Left kidney (tissue), 2 donors: Measurements from ENCODE around the gene CGREF1. TPM values are rescaled to one million over a fixed set of nuclear protein-coding genes. Genes with fewer than 3 reads are reported as not detected.

Source experiments
- DNase-seq: peaks from one replicate; pipeline ENCODE4 v3.0.0-alpha.2; 2013
- polyA plus RNA-seq: library from polyadenylated mRNA; unstranded; fragments of 120-200 nt; gene quantifications from one replicate; pipeline ENCODE4 v1.2.1, GENCODE V29; 2013; ENCODE audit not compliant: insufficient read length

CGREF1 gene
- polyA plus RNA-seq, 1 donor, result 5.4 TPM

GRCh38 chr2:27074738-27075565 is 44.0 kb downstream of the CGREF1 start:
- DNase-seq, result no peak

DNA sequence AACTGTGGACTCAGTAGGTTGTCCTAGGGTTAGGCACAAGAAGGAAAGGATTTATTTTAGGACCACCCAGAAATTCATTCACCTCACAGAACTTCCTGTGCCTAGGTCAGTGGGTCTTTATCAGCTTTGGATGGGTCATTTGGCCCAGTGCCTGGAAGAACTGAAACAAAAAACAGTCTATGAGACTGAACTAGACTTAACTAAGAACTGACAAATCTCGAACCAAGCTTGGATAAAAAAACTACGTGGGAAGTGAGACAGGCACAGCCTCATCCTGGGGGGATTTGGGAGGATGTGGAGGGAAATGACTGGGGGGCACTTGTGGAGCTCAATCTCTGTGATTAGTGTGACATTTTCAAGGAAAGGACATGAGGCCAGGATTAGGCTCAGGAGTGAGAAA is 45.1 kb downstream of the CGREF1 start:
- no peak for DNase-seq

- no peak for DNase-seq
Observed at GRCh38 chr2:27072920-27073319, 46.0 kb downstream of the CGREF1 start.

DNA sequence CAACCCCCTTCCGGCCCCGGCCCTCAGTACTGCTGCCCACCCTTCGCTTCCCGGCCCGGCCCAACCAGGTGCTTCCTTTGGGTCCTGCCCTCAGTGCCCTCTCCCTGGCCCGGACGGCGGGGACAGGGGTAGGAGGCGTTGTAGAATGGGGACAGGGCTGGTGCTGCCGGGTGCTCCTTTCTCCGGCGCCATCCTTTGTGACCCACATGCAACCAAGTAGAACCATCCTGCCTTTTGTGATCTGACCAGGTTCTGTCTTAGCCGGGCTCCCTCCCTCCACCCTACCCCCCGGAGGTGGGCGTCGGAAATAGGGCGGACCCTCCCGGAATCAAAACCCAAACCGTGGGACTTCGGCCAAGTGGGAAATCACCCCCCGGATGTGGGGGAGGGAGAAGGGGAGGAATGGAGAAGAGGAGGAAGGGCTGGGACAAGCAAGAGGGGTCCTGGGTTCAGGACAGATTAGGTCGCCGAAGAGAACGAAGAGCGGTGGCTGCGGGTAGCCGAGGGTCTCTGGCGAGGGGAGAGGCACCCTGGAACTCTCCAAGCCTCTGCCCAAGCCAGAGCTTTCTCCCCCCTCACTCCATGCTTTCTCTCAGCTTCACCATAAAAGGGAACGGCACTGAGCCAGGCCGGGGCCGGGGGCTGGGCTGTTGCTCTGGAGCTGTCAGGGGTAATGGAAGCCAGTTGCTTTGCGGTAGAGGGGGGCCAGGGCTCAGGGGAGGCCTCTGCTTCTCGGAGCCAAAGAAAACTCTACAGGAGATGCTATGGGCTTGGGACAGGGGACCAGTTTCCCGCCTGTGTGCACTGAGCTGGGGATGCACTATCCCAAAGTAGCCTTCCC is 46.7 kb downstream of the CGREF1 start:
- peak; percentile 87 for DNase-seq

GRCh38 chr2:27071277-27071989 is 47.5 kb downstream of the CGREF1 start, which contains the start of gene OST4:
TSS of gene OST4 (minus strand) at chr2:27071654.
- DNase-seq, result peak; percentile 93

GRCh38 chr2:27070653-27071276 is 48.2 kb downstream of the CGREF1 start:
- DNase-seq, result no peak

DNA sequence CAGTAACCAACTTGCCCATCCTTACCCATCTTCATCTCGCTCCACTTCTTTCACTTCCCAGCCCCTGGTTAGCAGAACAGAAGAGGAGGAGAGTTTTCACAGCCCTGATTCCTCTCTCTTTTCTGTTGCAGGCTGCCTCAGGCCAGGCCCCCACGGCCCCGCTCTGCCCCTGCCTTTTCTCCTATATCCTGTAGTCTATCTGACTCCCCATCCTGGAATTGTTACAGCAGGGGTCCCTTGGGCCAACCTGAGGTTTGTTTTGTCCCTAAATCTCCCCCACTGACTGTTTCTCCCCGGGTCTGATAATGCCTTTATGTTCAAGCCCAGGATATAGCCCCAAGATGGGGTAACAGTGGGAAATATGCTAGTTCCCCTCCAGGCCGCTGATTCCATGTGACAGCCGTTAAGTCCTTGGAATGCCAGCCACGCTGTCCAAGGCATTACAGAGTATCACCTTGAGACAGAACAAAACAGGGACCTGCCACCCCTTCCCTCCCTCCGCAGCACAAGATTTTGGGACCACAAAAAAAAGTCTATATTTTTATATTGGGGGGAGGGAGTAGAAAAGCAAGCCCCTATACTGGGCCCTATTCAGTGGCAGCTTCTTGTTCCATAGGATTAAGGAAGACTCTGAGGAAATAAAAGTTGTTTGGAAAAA is 48.8 kb downstream of the CGREF1 start:
- no peak for DNase-seq

DNA sequence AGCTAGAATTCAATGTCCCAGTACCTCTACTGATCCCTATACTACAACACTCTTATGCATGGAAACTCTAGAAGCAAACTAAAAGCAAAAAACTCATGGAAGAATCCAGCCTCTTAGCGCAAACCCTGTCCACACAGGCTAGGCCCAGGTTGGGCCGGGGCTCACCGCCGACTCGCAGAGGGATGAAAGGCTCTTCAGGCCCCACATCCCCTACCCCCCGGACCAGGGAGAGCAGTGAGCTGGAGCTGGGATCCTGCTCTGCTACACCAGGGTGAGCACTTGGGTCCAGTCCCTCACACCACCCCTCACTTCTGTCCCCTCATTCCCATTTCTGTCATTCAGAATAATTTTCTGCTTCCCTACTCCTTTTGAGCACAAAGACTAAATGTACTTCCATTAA is 49.5 kb downstream of the CGREF1 start:
- no peak for DNase-seq

- DNase-seq, result no peak
Observed at GRCh38 chr2:27067385-27067784, 51.5 kb downstream of the CGREF1 start.

GRCh38 chr2:27065128-27065527 is 53.8 kb downstream of the CGREF1 start:
- DNase-seq, result no peak

- no peak for DNase-seq
Observed at GRCh38 chr2:27060323-27060722, 58.6 kb downstream of the CGREF1 start.

- DNase-seq, result no peak
Observed at GRCh38 chr2:27059141-27059820, 59.6 kb downstream of the CGREF1 start.

DNA sequence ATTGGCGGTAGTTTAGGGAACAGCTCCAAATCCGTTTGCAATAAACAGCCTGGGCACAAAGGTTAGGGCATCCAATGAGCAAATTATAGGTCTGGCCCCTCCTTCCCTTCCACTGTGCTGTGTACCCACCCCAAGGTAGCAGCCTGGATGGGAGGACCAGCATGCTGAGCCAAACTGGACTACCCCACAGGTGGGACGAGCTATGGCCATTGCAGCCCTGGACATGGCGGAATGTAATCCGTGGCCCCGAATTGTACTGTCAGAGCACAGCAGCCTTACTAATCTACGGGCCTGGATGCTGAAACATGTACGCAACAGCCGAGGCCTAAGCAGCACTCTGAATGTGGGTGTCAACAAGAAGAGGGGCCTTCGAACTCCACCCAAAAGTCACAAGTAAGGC is 60.7 kb downstream of the CGREF1 start:
- no peak for DNase-seq

GRCh38 chr2:27057184-27057583 is 61.7 kb downstream of the CGREF1 start:
- DNase-seq, result no peak

GRCh38 chr2:27054721-27055120 is 64.2 kb downstream of the CGREF1 start:
- DNase-seq, result no peak

DNA sequence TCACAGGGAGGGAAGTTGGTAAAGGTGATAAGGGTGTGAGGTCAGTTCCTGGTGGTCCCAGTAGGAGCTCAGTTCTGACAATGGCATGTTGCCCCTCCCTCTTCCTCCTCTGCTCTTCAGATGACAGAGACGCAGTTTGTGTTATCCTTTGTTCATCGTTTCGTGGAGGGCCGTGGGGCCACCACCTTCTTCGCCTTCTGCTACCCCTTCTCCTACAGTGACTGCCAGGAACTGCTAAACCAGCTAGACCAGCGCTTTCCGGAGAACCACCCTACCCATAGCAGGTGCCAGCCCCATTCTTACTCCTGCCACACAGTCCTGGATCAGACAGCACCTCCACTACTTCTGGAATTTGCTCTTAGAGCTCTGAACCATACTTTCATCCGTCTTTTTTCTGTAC is 65.2 kb downstream of the CGREF1 start:
- no peak for DNase-seq

- no peak for DNase-seq
Observed at GRCh38 chr2:27053321-27053720, 65.6 kb downstream of the CGREF1 start.

- no peak for DNase-seq
Observed at GRCh38 chr2:27051902-27052645, 66.9 kb downstream of the CGREF1 start.

GRCh38 chr2:27050996-27051901 is 67.7 kb downstream of the CGREF1 start, which contains the start of gene AGBL5:
TSS of gene AGBL5 (plus strand) at chr2:27051668. CDS start at chr2:27052959, 1,291 bp downstream.
- DNase-seq, result peak; percentile 92
